Right ventricle myocardium superior (tissue), 1 donor: ENCODE measurements around the gene PTPN20. TPM values are rescaled to one million over a fixed set of nuclear protein-coding genes. Genes with fewer than 3 reads are reported as not detected.

Experiments used
- ATAC-seq: fragments of 200-7000 bp; cut with Tn5 transposase; one replicate; pipeline ENCODE4 v1.9.1; 2020; ENCODE audit warnings: mild to moderate bottlenecking; ENCODE audit not compliant: poor library complexity
- DNase-seq: peaks from one replicate; pipeline ENCODE4 v3.0.0-alpha.2; 2020
- intact Hi-C: fragments of 100-400 bp; cut with DNase I; formaldehyde crosslinking; loops from one replicate; pipeline ENCODE4 v1.11.2; 2022
- total RNA-seq: library from RNA; stranded (reverse); fragmentation: NEBNext Ultra II Directional; extraction: Animal tissue kit (Norgen Biotek cat#: 25700); gene quantifications from one replicate; pipeline ENCODE4 v1.2.1, GENCODE V29; 2021
- donor health status: DM: no; HTN: yes; CAD: no; lungs with severe emphysema.

PTPN20 gene
- total RNA-seq, 1 donor from 2014 or later: 19.3 TPM

- DNase-seq (no peak), ATAC-seq (no peak)
- intact Hi-C loops: loop anchor here (5.0 kb wide), 1 partner anchor 284 kb away; no protein-coding TSS in a partner anchor
These were observed 116.6 kb downstream of the PTPN20 start for GRCh38 chr10:47027784-47028260.

- DNase-seq (no peak), ATAC-seq (no peak)
- intact Hi-C loops: loop anchor here (5.0 kb wide), 1 partner anchor 284 kb away; no protein-coding TSS in a partner anchor
These were observed 117.2 kb downstream of the PTPN20 start for GRCh38 chr10:47028466-47028865.

GRCh38 chr10:47029181-47030009 lies 118.2 kb downstream of the PTPN20 start:
- DNase-seq (no peak), ATAC-seq (no peak)
- intact Hi-C loops: loop anchor here (5.0 kb wide), 1 partner anchor 283 kb away; no protein-coding TSS in a partner anchor

GRCh38 chr10:47030191-47030703 lies 119.0 kb downstream of the PTPN20 start:
- DNase-seq (peak; percentile 31), ATAC-seq (no peak)
- intact Hi-C loops: no loop called here

GRCh38 chr10:47031211-47031900 lies 120.1 kb downstream of the PTPN20 start:
- DNase-seq (peak; percentile 37), ATAC-seq (no peak)
- intact Hi-C loops: no loop called here

- no peak for ATAC-seq
- peak; percentile 21 for DNase-seq
- intact Hi-C loops: no loop called here
These were observed 120.8 kb downstream of the PTPN20 start for GRCh38 chr10:47031901-47032465.

GRCh38 chr10:47033081-47033480 lies 121.9 kb downstream of the PTPN20 start:
- DNase-seq: peak; percentile 6
- intact Hi-C loops: no loop called here

GRCh38 chr10:47033541-47034270 lies 122.5 kb downstream of the PTPN20 start:
- intact Hi-C loops: no loop called here
- no peak for ATAC-seq

More at GRCh38 chr10:47033081-47033480, 121.9 kb downstream of the PTPN20 start:
- ATAC-seq: no peak

GRCh38 chr10:47034441-47035051 lies 123.3 kb downstream of the PTPN20 start:
- intact Hi-C loops: no loop called here
- ATAC-seq (no peak), DNase-seq (peak; percentile 8)

More at GRCh38 chr10:47033541-47034270, 122.5 kb downstream of the PTPN20 start:
- peak; percentile 22 for DNase-seq

GRCh38 chr10:47035171-47035818 lies 124.1 kb downstream of the PTPN20 start:
- ATAC-seq: no peak
- intact Hi-C loops: no loop called here
- peak; percentile 3 for DNase-seq

- DNase-seq (peak; percentile 10), ATAC-seq (no peak)
- intact Hi-C loops: no loop called here
These were observed 124.7 kb downstream of the PTPN20 start for GRCh38 chr10:47035819-47036337.

- peak; percentile 7 for DNase-seq
- ATAC-seq: no peak
- intact Hi-C loops: no loop called here
These were observed 125.5 kb downstream of the PTPN20 start for GRCh38 chr10:47036771-47037170.

- ATAC-seq: no peak
These were observed 126.6 kb downstream of the PTPN20 start for GRCh38 chr10:47037654-47038425.

GRCh38 chr10:47038881-47039561 lies 127.8 kb downstream of the PTPN20 start:
- intact Hi-C loops: no loop called here
- ATAC-seq: peak; percentile 45
- no peak for DNase-seq

More at GRCh38 chr10:47037654-47038425, 126.6 kb downstream of the PTPN20 start:
- peak; percentile 23 for DNase-seq
- intact Hi-C loops: no loop called here

- intact Hi-C loops: no loop called here
- no peak for DNase-seq
- no peak for ATAC-seq
These were observed 128.3 kb downstream of the PTPN20 start for GRCh38 chr10:47039562-47039913.

- ATAC-seq (no peak), DNase-seq (no peak)
- intact Hi-C loops: no loop called here
These were observed 128.8 kb downstream of the PTPN20 start for GRCh38 chr10:47040041-47040491.
